Ascending aorta (tissue), 2 donors: ENCODE data around the gene RUNX1. TPM values are rescaled to one million over a fixed set of nuclear protein-coding genes. Genes with fewer than 3 reads are reported as not detected.

Source experiments
- DNase-seq, 2 donors: peaks; one replicate each; pipeline ENCODE4 v3.0.0-alpha.2; 2019; ENCODE audit warnings: low spot score in 2 of 2
- H3K27ac ChIP-seq, 2 donors: fragments of 200-600 bp; sonication (generic); one replicate each; pipeline ENCODE4 v1.5.1; 2016 to 2017; ENCODE audit warnings: mild to moderate bottlenecking in 1 of 2
- H3K27me3 ChIP-seq: fragments of 200-600 bp; sonication (generic); one replicate; pipeline ENCODE4 v1.5.1; 2017
- H3K36me3 ChIP-seq, 2 donors: fragments of 200-600 bp; sonication (generic); one replicate each; pipeline ENCODE4 v1.5.1; 2016
- H3K4me1 ChIP-seq, 2 donors: fragments of 200-600 bp; sonication (generic); one replicate each; pipeline ENCODE4 v1.5.1; 2016 to 2017; ENCODE audit warnings: mild to moderate bottlenecking in 1 of 2
- H3K4me3 ChIP-seq, 2 donors: fragments of 200-600 bp; sonication (generic); one replicate each; pipeline ENCODE4 v1.5.1; 2016 to 2017; ENCODE audit warnings: mild to moderate bottlenecking in 1 of 2
- H3K9me3 ChIP-seq, 2 donors: fragments of 200-600 bp; sonication (generic); one replicate each; pipeline ENCODE4 v1.5.1; 2016
- intact Hi-C: fragments of 100-400 bp; cut with DNase I; formaldehyde crosslinking; loops from one replicate; pipeline ENCODE4 v1.15.1; 2023
- total RNA-seq: library from RNA; depleted of rRNA; stranded (reverse); fragments of >200 nt; gene quantifications from one replicate; pipeline ENCODE4 v1.1.0, GENCODE V29; 2016
- TF ChIP-seq, protein P1 (sequence below), 3 experiments: fragments of 200-600 bp in 2 of 3; fragments of 450-650 bp in 1 of 3; sonication (generic) in 2 of 3; IDR thresholded peaks; one replicate each; pipeline ENCODE4 v1.5.1; 2016 to 2019; ENCODE audit warnings: antibody characterized with exemption in 3 of 3, mild to moderate bottlenecking in 1 of 3, moderate library complexity in 1 of 3

RUNX1 gene
- total RNA-seq, 1 donor from 2014 or later, result 16.3 TPM

DNA sequence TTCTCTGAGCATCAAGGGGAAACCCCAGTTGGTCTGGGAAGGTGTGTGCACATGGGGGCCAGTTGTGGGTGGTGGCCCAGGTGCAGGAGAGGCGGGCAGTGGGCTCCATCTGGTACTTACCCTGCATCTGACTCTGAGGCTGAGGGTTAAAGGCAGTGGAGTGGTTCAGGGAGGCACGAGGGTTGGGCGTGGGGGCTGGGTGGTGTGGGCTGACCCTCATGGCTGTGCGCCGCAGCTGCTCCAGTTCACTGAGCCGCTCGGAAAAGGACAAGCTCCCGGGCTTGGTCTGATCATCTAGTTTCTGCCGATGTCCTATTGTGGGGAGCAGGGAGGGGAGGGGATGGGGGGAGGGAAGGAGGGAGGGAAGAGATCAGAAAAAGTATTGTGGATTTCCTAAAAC lies 214.8 kb downstream of the RUNX1 start:
- no peak for DNase-seq
- no peaks in the 10 kb centered on the region for H3K9me3 ChIP-seq
- H3K27me3 ChIP-seq, result no peaks in the 10 kb centered on the region
- peak overlapping the region in 1 of 2 donors; percentile 75 for H3K27ac ChIP-seq
- no peaks in the 10 kb centered on the region for H3K4me1 ChIP-seq
- intact Hi-C loops, result no loop called here
- TF ChIP-seq, protein P1, sequence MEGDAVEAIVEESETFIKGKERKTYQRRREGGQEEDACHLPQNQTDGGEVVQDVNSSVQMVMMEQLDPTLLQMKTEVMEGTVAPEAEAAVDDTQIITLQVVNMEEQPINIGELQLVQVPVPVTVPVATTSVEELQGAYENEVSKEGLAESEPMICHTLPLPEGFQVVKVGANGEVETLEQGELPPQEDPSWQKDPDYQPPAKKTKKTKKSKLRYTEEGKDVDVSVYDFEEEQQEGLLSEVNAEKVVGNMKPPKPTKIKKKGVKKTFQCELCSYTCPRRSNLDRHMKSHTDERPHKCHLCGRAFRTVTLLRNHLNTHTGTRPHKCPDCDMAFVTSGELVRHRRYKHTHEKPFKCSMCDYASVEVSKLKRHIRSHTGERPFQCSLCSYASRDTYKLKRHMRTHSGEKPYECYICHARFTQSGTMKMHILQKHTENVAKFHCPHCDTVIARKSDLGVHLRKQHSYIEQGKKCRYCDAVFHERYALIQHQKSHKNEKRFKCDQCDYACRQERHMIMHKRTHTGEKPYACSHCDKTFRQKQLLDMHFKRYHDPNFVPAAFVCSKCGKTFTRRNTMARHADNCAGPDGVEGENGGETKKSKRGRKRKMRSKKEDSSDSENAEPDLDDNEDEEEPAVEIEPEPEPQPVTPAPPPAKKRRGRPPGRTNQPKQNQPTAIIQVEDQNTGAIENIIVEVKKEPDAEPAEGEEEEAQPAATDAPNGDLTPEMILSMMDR (IDR thresholded peaks at IDR 0.05), result no peak
- H3K4me3 ChIP-seq, result no peak overlapping the region
- peaks cover 0 to 9% of the 10 kb centered on the region in 2 donors for H3K36me3 ChIP-seq

DNA sequence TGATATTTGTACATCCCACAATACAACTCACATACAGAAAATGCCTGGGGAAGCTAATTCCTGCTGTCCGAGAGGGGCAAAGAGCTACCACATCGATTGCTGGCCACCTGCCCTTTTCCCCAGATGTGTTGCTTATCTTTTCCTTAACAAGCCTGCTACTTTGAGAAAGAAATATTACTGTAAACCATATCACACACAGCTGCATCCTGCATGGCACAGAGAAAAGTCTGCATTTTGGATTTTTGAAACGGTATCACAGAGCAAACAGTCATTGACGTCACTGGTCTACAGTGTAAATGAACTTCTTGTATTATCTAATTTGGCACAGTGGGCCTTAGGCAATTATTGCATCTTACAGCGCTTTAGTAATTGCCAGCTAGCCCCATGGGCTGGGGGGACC lies 215.6 kb downstream of the RUNX1 start:
- Histone ChIP-seq H3K4me1 (no peaks in the 10 kb centered on the region), H3K36me3 (peaks cover 3 to 11% of the 10 kb centered on the region in 2 donors), H3K27ac (no peak overlapping the region), H3K27me3 (no peaks in the 10 kb centered on the region), H3K9me3 (no peaks in the 10 kb centered on the region), H3K4me3 (no peak overlapping the region)
- TF ChIP-seq, protein P1 (IDR thresholded peaks at IDR 0.05), result no peak
- intact Hi-C loops, result no loop called here
- DNase-seq, result no peak

DNA sequence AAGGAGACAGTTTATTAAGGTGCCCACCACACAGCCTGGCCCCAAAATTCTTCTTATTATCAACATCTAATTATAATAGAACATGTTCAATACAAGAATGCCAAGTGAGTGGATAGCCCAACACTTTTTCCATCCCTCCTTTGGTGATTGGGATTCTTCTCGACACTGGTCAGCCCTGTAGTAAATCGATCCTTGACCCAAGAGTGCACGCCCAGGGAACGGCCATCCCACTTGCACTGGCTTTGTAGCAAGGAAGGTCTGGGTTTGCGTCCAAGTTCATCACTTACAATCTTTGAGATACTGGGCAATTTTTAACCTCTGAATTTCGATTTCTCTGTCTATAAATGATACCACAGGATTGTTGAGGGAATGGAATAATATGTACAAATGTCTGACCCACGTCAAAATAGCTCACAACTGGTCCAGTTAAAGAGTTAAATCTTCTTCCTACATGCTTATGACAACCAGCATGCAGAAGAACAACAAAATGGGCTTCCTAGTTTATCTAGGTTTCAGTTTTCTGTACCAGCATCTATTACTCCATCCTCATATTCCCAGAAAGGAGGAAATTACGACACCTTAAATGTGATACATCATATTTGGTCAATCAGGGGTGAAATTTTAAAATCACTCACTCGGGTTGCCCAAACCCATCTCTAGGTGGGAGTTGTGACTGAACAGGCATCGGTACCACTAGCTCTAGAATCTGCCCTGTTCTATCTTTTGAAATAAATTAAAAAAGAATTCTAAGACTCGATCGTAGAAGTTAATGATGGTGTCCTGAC lies 218.5 kb downstream of the RUNX1 start:
- Histone ChIP-seq H3K4me3 (no peak overlapping the region), H3K4me1 (no peaks in the 10 kb centered on the region), H3K27me3 (no peaks in the 10 kb centered on the region), H3K36me3 (peaks cover 3 to 11% of the 10 kb centered on the region in 2 donors), H3K27ac (no peak overlapping the region), H3K9me3 (no peaks in the 10 kb centered on the region)
- DNase-seq, result no peak
- TF ChIP-seq, protein P1 (IDR thresholded peaks at IDR 0.05), result no peak
- intact Hi-C loops, result no loop called here

DNA sequence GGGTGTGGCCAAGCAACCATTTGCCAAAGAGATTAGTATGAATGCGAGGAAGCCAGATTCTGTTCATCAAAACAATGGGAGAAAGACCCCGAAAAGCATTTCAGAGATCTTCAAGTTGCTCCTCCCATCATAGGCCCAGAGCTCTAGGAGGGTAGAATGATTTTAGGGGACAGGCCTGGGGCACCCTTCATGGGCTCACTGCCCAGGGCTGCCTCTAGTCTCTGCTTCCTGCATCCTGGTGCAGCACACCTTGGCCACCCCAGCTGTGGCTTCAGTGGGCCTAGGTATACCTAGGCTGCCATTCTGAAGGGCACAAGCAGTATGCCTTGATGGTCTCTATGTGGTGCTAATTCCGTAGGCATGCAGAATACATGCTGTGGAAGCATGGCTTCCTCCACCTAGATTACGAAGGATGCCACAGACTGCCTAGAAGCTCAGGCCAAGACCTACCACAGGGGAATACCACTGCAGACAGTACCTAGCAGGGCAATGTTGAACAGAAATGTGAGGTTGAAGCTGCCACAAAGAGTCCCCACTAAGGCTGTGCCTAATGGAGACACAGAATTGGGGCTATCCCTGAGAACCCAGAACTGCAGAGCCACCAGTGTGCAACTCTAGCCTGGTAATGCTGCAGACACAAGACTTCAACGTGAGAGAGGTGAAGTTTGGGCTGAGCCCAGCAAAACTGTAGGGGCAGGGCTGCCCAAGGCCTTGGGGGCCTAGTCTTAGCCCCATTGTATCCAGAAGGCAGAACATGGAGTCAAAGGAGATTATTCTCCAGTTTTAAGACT lies 221.5 kb downstream of the RUNX1 start:
- Histone ChIP-seq H3K27me3 (no peaks in the 10 kb centered on the region), H3K36me3 (peaks cover 3 to 7% of the 10 kb centered on the region in 2 donors), H3K27ac (no peak overlapping the region), H3K4me3 (no peak overlapping the region), H3K9me3 (no peaks in the 10 kb centered on the region), H3K4me1 (no peaks in the 10 kb centered on the region)
- TF ChIP-seq, protein P1 (IDR thresholded peaks at IDR 0.05), result no peak
- peak in 1 of 2 donors; percentile 31 for DNase-seq
- intact Hi-C loops, result no loop called here

DNA sequence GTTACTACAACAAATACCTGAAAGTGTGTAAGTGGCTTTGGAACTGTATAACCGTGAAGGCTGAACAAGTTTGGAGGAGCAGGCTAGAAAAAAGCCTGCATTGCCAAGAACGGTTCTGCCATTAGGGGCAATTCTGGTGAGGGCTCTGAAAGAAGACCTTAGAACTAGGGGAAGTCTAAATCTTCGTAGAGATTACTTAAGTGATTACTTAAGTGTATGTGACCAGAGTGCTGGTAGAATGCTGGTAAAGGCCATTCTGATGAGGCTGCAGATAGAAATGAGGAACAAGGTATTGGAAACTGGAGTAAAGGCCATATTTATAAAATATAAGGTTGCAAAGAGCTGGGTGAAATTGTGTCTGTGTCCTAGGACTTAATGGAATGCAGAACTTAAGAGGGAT lies 222.3 kb downstream of the RUNX1 start:
- no peak for DNase-seq
- Histone ChIP-seq H3K4me3 (no peak overlapping the region), H3K27me3 (no peaks in the 10 kb centered on the region), H3K4me1 (no peaks in the 10 kb centered on the region), H3K36me3 (peaks cover 3 to 7% of the 10 kb centered on the region in 2 donors), H3K9me3 (no peaks in the 10 kb centered on the region), H3K27ac (no peak overlapping the region)
- intact Hi-C loops, result no loop called here
- TF ChIP-seq, protein P1 (IDR thresholded peaks at IDR 0.05), result no peak
